Measurements from ENCODE around the gene GALNTL6.

The GALNTL6 gene

DNA sequence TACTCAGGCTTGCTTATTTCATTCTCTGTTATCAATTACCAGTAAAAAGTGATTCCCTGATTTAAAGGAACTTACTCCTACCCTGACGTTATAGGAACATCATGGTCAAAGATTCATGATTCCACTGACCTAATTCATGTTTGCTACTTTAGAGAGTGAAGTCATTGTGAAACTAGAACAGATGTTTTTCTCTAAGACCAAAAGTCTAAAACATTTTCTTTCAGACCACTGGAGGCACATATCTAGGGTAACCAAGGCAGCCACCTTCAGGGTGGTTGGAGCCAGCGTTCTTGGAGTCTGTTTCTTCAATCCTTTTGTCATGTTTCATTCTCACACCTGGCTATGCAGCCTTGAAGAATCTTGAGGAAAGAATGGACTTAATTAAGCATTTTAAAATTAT lies 77.8 kb downstream of the GALNTL6 start:
- no peak for DNase-seq

DNA sequence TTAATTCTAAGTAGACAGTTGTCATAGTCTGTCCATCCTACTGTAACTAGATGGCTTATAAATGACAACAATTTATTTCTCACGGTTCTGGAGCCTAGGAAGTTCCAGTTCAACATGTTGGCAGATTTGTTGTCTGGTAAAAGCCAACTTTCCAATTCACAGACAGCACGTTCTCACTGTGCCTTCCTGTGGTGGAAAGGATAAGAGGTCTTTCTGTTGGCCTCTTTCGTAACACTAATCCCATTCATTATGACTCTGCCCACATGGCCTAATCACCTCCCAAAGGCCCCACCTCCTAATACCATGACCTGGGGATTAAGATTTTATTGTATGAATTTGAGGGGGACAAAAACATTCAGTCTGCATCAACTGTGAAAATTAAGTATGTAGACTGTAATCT lies 83.2 kb downstream of the GALNTL6 start:
- DNase-seq: no peak

DNA sequence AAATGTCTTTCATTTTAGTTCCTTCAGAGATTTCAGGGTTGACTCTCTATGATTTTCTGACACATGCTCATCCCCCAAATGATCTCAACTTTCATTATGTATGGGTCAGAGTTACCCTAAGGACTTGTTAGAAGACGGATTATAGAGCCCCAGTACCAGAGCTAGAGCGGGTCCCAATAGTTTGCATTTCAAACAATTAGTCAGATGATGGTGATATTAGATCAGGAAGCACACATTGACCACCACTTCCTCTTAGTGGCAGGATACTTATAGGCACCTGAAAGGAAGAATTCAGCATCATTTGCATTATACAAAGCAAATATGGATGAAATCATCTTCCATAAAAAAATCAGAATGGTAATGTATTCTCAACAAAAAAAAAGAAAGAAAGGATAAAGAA lies 106.1 kb downstream of the GALNTL6 start:
- DNase-seq: no peak

DNA sequence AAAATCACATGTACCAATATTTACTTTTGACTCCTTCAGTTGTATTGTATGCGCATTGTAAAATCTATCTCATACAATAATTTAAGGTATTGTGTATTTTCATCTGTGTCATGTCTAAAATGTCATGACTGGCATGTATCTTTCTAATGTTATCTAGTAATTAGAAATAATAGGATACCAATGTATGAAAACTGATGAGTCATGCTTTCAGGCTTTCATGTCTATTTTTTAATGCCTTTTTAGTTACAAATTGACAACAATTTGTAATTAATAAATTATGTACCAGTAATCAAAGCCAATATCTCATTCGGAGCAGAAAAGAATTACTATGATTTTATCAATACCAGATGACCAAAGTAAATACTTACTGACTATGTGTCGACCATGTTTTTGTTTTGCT lies 107.7 kb downstream of the GALNTL6 start:
- DNase-seq: no peak

DNA sequence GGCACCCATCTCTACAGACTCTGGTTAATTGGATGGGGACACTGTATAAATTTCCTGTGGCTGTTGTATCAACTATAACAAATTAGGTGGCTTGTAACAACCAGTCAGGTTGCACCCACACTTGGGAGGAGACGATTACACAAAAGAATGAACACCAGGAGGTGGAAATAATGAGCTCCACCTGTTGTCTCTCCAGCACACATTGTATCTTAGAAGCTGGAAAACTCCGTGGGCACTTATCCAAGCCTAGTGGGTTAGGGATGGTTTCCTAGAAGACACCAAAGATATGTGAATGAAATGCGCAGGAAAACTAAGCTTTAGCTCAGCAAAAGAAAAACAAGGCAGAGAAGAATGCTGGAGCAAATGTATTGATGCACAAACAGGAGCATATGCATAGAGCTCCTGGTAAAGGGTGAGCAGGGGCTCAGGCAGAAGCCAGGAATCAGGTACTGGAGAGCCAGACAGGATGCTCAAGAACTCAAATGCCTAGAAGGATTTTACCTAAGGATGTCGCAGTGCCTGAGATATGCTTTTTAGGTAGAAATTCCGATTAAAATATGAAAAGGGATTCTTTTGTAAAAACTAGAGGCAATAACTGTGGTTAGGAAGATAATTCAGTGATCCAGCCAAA lies 111.7 kb downstream of the GALNTL6 start:
- no peak for DNase-seq

DNA sequence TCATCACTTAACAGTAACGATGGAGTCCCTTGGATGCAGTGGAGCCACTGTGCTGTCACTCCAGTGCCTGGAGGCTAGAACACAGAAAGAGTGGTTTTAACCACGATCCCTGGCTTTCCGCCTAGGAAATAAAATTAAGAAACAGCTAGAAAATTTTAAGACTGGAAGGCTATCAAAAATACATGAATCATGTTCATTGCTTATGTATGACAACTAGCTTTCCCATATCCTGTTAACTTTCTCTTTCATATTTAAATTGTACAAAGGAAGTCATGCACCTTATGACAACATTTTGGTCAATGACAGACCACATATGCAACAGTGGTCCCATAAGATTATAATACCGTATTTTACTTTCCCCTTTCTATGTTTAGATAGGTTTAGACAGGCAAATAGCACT lies 115.1 kb downstream of the GALNTL6 start:
- no peak for DNase-seq

DNA sequence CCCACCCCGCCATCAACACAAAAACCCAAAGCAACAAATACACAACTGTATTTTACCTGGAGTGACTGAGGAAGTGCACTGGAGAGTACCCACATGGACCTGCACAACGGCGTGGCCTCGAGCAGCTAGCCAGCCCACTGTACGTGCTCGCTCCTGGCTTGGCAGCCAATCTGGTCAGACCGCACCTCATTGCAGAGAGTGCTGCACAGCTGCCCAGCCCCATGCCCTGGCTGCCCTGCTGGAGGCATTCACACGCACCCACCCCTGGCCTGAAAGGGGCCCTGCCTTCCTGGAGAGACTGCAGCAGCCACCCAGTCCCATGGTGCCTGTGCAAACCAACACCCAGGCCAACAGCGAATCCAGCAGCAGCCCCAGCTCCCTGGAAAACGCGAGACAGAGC lies 116.3 kb downstream of the GALNTL6 start:
- DNase-seq: no peak

DNA sequence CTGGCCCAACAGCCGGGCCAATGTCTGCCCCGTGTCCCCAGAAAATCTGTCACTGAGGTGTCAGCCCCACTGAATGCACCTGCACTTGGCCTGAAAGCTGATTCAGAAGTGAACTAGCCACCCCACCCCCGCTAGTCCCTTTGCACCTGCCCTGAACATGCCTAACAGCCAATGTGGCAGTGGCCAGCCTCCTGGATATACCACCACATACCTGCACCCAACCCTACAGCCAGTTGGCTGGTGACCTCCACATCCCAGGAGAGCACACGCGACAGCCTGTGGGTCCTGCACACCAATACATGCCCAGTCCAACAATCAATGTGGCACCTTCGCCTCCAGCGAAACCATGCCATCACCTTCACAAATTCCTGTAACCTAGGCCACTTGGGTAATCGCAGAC lies 116.7 kb downstream of the GALNTL6 start:
- DNase-seq: no peak

DNA sequence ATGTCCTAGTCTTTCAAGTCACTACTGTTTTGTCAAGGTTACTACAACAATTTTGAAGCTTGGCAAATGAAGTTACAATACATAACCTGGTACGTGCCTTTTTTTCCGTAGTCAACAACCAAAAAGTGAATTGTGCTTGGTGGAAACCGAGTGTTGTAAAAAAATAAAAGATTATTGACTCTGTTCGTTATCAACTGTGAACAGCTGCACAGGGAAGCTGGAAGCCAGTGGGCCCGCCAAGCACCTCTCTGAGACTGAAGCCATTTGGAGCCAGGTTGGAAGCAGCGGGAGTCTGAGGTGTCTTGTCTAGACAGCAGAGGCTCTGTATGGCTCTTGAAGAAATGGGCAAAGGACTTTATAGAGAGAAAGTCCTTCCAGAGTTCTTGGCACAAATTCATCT lies 119.0 kb downstream of the GALNTL6 start:
- DNase-seq: no peak

DNA sequence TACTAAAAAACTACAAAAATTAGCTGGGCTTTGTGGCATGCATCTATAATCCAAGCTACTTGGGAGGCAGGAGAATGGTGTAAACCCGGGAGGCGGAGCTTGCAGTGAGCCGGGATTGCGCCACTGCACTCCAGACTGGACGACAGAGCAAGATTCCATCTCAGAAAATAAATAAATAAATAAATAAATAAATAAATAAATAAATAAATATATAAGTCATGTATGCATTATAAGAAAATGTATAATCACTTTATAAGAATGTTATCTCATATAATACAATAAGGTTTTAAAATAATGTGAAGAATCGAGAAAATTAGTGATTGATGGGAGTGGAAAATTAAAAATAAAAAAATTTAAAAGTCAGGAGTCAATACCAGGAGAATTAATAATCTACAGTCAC lies 127.5 kb downstream of the GALNTL6 start:
- DNase-seq: no peak

DNA sequence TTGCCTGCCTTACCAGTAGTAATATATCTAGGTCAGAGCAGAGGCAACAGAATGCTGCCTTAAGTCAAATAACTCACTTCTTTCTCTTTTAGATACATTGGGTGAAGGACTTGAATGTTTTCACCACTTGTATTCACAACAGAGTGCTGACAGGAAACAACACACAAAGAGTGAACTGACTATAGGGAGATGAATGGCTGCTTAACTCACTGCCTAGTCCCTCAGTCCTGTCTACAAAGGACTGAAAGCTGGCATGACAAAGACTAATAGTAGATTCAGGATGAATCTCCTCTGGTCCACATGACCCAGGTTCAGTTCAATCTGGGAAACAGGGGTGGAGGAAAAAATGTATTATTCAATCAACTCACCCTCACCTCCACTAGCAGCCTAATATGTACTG lies 134.2 kb downstream of the GALNTL6 start:
- no peak for DNase-seq

DNA sequence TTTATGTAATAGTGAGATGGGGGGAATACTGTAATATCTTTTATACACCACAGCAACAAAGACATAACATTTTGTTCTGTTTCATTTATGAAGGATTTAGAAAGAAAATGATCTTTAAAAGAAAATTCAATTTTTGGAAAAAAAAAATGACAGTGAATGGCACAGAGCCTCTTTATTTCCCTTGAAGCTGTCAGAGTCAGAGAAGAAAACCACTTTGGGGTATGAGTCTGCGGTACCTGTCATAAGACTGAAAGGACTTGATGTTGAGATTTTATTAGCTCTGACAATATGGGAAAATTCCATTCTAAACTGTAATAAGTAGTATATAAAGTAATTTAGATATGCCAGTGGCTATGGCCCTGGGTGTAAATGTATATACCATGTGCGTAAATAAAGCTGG lies 134.8 kb downstream of the GALNTL6 start:
- no peak for DNase-seq

DNA sequence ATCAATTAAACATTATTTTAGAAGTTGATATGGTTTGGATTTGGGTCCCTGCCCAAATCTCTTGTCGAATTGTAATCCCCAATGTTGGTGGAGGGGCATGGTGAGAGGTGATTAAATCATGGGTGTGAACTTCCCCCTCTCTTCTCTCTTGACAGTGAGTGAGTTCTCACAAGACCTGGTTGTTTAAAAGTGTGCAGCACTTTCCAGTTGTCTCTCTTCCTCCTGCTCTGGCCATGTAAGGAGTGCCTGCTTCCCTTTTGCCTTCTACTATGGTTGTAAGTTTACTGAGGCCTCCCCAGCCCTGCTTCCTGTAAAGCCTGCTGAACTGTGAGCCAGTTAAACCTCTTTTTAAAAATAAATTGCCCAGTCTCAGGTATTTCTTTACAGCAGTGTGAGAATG lies 141.4 kb downstream of the GALNTL6 start:
- no peak for DNase-seq

DNA sequence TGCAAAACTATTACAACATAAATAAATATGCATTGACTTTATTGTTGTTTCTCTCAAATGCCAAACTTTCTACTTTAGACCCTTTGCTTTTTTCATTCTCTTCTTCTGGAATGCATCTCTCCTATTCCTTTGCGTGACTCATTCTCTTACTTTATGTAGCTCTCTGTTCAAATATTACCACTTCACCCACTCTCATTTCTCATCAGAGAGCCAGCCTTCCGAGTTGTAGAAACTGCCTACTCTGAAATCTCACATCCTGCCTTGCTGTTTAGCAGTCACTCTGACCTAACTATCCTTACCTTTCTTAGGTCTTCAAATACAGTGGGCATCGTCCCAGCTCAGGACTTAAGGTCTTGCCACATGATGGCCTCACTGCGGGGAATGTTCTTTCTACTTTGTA lies 143.5 kb downstream of the GALNTL6 start:
- no peak for DNase-seq

DNA sequence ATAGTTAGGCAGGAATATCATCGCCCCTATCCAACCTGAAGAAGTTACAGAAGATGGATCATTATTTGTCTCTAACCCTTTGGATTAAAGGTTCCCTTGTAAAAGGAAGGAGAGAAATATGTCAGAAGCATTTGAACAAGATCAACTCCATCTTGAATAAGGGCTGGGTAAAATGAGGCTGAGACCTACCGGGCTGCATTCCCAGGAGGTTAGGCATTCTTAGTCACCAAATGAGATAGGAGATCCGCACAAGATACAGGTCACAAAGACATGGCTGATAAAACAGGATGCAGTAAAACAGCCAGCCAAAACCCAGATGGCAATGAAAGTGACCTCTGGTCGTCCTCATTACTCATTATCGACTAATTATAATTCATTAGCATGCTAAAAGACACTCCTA lies 148.9 kb downstream of the GALNTL6 start:
- no peak for DNase-seq

DNA sequence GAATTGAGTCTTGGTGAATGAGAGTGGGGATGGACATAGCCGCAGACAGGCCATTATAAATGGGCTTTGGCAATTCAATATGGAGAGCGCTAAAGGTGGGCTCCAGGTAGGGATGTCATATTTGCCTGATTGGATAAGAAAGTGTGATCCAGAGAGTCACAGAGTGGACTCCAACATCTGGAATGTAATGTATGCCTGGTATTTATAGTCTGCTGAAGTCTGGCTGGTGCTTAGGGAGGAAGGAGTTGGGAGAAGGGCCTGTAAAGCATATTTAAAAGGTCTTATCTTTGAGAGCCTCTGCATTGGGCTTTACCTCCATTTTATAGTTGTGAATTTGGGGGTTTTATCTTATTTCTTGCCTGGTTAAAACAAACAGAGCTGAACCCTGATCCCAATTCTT lies 153.2 kb downstream of the GALNTL6 start:
- DNase-seq: no peak

DNA sequence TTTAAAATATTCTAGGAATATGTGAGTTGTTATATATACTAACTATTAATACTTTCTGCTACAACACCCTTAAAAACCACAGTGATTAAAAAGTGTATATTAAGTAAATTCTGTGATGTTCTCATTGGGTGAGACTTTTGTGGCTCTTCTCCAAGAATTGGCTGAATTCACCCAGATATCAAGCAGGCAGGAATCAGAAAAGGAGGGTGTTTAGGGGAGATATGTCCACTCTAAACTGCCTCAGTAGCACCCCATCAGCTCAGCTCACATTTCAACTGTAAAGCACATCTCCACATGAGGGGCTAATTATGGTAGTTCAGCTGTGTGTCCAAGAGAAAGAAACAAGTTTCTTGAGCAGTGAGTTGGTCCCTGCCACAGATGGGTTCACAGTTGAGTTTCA lies 165.0 kb downstream of the GALNTL6 start:
- DNase-seq: no peak

DNA sequence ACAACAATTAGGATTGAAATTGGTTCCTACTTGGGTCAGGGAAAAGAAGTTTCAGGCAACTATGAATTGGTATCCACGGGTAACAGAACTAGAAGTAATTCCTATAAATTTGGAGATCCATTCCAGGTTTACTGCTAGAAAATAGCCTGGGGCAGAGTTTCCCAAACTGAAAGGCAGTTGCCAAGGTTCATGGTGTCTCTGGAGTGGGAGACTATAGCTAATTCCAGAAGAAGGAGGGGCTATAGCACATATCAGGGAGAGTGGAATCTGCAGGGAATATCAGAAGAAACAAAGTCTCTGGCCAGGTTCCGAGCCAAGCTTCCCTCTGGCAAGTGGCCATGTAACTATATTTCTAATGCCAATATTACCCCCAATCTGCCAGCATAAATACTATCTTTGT lies 166.3 kb downstream of the GALNTL6 start:
- DNase-seq: no peak

DNA sequence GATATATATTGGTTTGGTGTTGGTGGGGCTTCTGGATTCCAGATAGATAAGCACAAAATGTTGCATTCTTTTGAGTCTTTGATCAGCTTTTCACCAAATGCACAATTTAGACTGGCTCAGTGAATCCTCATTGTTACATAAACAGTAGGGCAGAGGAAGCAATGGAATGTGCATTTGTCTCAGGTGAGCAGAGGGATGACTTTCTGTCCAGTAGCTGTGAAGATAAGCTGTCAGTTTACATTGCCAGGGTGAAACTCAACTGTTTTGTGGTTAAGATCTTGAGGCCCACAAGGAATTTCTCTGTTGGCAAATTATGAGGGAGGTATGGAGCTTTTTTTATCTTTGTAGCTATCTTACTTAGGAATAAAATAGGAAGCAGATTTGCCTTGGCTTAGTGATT lies 168.0 kb downstream of the GALNTL6 start:
- no peak for DNase-seq

DNA sequence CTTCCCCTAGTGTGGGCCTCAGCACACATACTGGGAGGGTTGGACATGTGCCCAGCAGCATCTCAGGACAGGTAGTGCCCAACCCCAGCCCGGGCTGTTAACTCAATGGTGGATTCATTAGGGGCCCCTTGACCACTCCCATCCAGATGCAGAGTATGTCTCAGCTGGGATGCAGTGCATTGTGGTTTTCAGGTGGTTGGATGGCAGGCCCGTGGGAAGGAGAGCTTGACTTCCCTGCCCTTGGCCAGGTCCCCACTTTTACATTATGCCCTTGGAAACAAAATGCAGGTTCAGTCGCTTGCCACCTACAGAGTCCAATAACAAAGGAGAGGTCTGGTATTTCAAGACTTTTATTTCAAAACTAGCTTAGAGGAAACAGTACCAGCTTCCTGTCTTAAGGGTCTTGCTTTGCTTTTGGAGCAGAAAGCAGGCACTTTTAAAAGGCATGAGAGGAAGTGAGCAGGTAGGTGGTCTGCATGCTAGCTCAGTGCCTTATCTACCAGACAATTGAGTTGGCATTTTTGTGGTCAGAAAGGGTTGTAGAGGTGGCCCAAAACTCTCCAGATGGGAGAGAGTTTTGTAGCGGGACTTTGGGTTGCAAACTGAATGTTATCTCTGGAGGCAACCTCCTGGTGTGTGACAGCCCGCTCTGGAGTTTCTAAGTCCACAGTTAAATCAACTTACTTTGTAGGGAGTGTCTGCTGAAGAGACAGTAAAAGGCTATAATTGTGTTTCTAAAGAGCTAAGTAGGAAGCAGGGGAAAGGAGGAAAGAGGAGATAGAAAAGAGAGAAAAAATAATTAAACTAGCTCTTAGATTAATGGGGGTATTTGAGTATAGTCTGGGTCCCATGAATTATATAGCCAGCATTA lies 171.0 kb downstream of the GALNTL6 start:
- no peak for DNase-seq

DNA sequence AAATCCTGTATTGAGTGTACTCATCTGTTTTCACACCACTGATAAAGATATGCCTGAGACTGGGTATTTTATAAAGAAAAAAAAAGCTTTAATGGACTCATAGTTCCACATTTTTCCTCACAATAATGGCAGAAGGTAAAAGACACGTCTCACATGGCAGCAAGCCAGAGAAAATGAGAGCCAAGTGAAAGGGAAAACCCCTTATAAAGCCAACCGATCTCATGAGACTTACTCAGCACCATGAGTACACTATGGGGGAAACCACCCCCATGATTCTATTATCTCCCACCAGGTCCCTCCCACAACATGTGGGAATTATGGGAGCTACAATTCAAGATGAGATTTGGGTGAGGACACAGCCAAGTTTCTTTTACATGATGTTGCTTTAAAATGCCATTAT lies 171.9 kb downstream of the GALNTL6 start:
- no peak for DNase-seq

DNA sequence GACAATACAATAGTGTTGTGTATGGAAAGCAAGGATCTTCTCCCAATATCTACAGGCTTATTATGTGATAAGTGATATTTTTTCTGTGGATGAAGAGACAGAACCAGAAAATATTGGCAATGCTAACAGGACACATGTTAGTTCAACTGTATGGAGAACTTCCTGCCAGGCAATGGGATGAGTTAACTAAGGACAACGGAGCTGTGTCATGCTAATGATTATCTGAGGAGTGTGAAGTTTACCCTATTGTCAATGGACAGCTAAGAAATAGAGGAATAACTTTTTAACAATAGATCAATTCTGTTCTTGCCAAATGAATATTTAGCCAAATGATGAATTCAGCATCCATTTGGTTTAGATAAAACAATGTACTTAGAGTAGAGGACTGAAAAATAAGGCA lies 180.0 kb downstream of the GALNTL6 start:
- DNase-seq: no peak

DNA sequence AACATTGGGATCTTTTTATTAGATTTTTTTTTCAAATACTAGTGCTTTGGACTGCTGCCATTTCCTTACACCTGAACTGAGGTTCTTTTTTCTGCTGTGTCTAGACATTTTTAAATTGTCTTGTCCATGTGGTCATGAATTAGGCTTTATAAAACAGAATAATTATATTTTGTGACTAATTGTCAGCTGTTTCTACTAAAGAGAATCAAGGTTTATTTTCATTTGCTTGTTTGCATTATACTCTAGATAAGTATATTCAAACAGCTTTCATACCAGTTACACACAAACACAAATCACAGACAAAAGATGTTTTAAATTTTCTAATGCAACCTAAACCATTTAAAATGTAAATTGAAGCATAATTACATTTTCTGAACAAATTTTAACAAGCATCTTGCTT lies 194.7 kb downstream of the GALNTL6 start:
- DNase-seq: no peak

DNA sequence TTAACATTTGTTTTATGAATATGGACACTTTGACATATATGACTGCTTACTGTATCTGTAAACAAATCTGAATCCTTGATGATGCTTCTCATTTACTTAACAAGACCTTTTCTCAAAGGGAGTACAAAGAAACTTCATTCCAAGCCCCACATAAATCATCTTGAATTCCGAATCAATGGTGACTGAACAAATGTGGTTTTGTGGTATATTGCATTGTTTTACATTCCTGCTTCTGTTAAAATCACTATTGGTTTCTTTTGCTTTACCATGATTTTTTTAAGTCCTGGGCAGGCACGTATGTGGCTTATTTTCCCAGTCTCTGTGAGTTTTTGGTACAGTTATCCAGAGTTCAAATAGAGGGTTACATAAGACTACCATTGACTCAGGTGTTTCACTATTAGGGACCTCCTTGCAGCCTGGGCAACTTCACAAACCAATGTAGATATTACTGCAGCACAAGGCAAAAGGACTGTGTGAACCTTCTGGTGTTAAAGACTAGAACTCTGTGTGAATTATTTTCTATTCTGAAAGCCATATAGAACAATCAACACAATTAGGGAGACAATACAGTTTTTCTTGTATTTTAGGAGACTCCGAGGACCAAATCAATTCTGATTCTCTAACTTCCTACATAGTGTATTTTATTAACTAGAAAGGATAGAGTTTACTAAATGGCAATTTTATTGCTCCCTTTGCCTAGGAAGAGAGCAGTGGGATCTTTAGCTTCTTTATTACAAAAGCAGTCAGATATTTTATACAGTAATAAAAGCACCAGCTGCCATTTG lies 196.4 kb downstream of the GALNTL6 start:
- no peak for DNase-seq

All from activated CD8-positive, alpha-beta memory T cell treated with anti-CD3 and anti-CD28 coated beads, Interleukin-2, amount 50 U/mL, for 48 hours (primary cell).